ENCODE measurements around the gene THPO.

THPO gene

GRCh38 chr3:184352149-184352785 lies 25.7 kb downstream of the THPO start:
- Histone ChIP-seq H3K4me2 (ENCODE audit: low read length) (no peak overlapping the region), H3K79me2 (ENCODE audit: control insufficient read depth, low read length) (no peaks in the 10 kb centered on the region), H4K20me1 (ENCODE audit: control insufficient read depth, insufficient read depth, low read depth, low read length) (no peaks in the 10 kb centered on the region), H3K4me3 (ENCODE audit: low read length) (no peak overlapping the region), H3F3A (ENCODE audit: control insufficient read depth, insufficient read depth) (no peaks in the 10 kb centered on the region), H3K4me1 (ENCODE audit: control insufficient read depth, low read length) (peaks cover 3% of the 10 kb centered on the region; the same call in 1 of the 2 replicates), H3K27ac (ENCODE audit: low read depth, low read length) (no peak overlapping the region), H3K27me3 (ENCODE audit: control insufficient read depth, low read length) (no peaks in the 10 kb centered on the region), H3K36me3 (ENCODE audit: control insufficient read depth, low read length) (no peaks in the 10 kb centered on the region), H3K9me2 (replicated peaks; ENCODE audit: control insufficient read depth, low read length) (no peaks in the 10 kb centered on the region), H3K9me3 (ENCODE audit: control insufficient read depth, insufficient read depth, low read length) (no peaks in the 10 kb centered on the region)
- no peak for TF ChIP-seq CTCF (IDR thresholded peaks at IDR 0.05; ENCODE audit: low read depth, low read length, poor library complexity, severe bottlenecking)
- no peak for TF ChIP-seq EZH2phosphoT487 (IDR thresholded peaks at IDR 0.05; ENCODE audit: borderline replicate concordance, low read length)

DNA sequence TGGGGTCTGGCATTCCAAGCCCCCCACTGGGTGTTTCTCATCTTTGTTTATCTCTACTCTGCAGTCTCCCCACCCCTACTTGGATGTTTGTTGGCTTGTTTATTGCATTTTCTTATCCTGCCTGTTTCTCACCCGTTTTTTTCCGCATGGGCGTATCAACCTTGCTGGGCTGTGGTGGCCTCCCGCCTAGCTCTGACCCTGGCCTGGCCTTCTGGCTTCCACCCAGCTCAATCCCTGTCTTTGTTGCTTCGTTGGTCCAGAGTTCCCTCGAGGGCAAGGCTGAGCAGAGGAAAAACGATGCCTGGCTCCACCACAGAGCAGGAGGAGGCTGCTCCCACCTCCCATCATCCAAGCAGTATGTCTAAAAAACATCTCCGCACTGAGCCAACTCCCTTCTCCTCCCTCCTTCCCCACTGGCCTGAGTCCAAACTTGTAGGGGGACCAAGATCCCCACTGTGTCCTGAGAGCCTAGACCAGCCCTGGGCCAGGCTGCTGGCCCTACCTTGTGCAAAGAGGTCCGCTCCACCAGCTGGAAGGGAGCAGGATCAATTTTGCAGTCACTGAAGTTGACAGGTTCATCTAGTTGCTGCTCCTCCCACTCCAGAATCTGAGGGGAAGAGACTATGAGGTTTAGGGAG lies 26.4 kb downstream of the THPO start:
- Histone ChIP-seq H3F3A (ENCODE audit: control insufficient read depth, insufficient read depth) (no peaks in the 10 kb centered on the region), H3K4me3 (ENCODE audit: low read length) (no peak overlapping the region), H3K27ac (ENCODE audit: low read depth, low read length) (no peak overlapping the region), H3K79me2 (ENCODE audit: control insufficient read depth, low read length) (no peaks in the 10 kb centered on the region), H3K9me3 (ENCODE audit: control insufficient read depth, insufficient read depth, low read length) (no peaks in the 10 kb centered on the region), H3K4me2 (ENCODE audit: low read length) (no peak overlapping the region), H4K20me1 (ENCODE audit: control insufficient read depth, insufficient read depth, low read depth, low read length) (no peaks in the 10 kb centered on the region), H3K27me3 (ENCODE audit: control insufficient read depth, low read length) (no peaks in the 10 kb centered on the region), H3K36me3 (ENCODE audit: control insufficient read depth, low read length) (no peaks in the 10 kb centered on the region), H3K4me1 (ENCODE audit: control insufficient read depth, low read length) (peaks cover 3% of the 10 kb centered on the region; the same call in 1 of the 2 replicates), H3K9me2 (replicated peaks; ENCODE audit: control insufficient read depth, low read length) (no peaks in the 10 kb centered on the region)
- TF ChIP-seq CTCF (IDR thresholded peaks at IDR 0.05; ENCODE audit: low read depth, low read length, poor library complexity, severe bottlenecking) = no peak
- no peak for TF ChIP-seq EZH2phosphoT487 (IDR thresholded peaks at IDR 0.05; ENCODE audit: borderline replicate concordance, low read length)

GRCh38 chr3:184350618-184351017 lies 27.4 kb downstream of the THPO start:
- Histone ChIP-seq H3F3A (ENCODE audit: control insufficient read depth, insufficient read depth) (no peaks in the 10 kb centered on the region), H3K9me3 (ENCODE audit: control insufficient read depth, insufficient read depth, low read length) (no peaks in the 10 kb centered on the region), H3K27ac (ENCODE audit: low read depth, low read length) (no peak overlapping the region), H3K79me2 (ENCODE audit: control insufficient read depth, low read length) (no peaks in the 10 kb centered on the region), H3K36me3 (ENCODE audit: control insufficient read depth, low read length) (no peaks in the 10 kb centered on the region), H4K20me1 (ENCODE audit: control insufficient read depth, insufficient read depth, low read depth, low read length) (no peaks in the 10 kb centered on the region), H3K27me3 (ENCODE audit: control insufficient read depth, low read length) (no peaks in the 10 kb centered on the region), H3K4me1 (ENCODE audit: control insufficient read depth, low read length) (peaks cover 3% of the 10 kb centered on the region; the same call in 1 of the 2 replicates), H3K4me2 (ENCODE audit: low read length) (no peak overlapping the region), H3K4me3 (ENCODE audit: low read length) (no peak overlapping the region), H3K9me2 (replicated peaks; ENCODE audit: control insufficient read depth, low read length) (no peaks in the 10 kb centered on the region)
- no peak for TF ChIP-seq CTCF (IDR thresholded peaks at IDR 0.05; ENCODE audit: low read depth, low read length, poor library complexity, severe bottlenecking)
- TF ChIP-seq EZH2phosphoT487 (IDR thresholded peaks at IDR 0.05; ENCODE audit: borderline replicate concordance, low read length) = no peak

Data from DOHH2 (cell line).